Thyroid gland (tissue), 4 donors: ENCODE measurements around the gene NEK5.

ENCODE experiments used
- CTCF ChIP-seq, 6 experiments: fragments of 200-600 bp in 3 of 6; fragments of 450-650 bp in 3 of 6; sonication (generic) in 3 of 6; IDR thresholded peaks; one replicate each; pipeline ENCODE4 v1.5.1; 2016 to 2019; ENCODE audit warnings: antibody characterized with exemption in 6 of 6, mild to moderate bottlenecking in 2 of 6, inconsistent platforms in 1 of 6, moderate library complexity in 1 of 6
- POLR2A ChIP-seq, 2 donors: fragments of 450-650 bp; IDR thresholded peaks; one replicate each; pipeline ENCODE4 v1.6.1; 2017; ENCODE audit warnings: antibody characterized with exemption in 2 of 2, mild to moderate bottlenecking in 2 of 2, moderate library complexity in 1 of 2

GRCh38 chr13:52141299-52141698 is 12.4 kb upstream of the NEK5 start:
- TF ChIP-seq CTCF (IDR thresholded peaks at IDR 0.05): no peak
- no peak for TF ChIP-seq POLR2A (IDR thresholded peaks at IDR 0.05)
